Left kidney (tissue), 8 donors: ENCODE results near the gene APOBEC3B. TPM values are rescaled to one million over a fixed set of nuclear protein-coding genes. Genes with fewer than 3 reads are reported as not detected.
"Not testable (repeated sequence)": the region's sequence is repeated elsewhere in the genome, so short reads cannot be mapped to it uniquely, and the experiment has no call there.

Experiments
- DNase-seq: peaks from one replicate; pipeline ENCODE4 v3.0.0-alpha.2; 2013
- long read RNA-seq, 8 donors: transcript quantifications; one replicate each; lab custom pipeline, GENCODE V29; 2026
- polyA plus RNA-seq: library from polyadenylated mRNA; unstranded; fragments of 120-200 nt; gene quantifications from one replicate; pipeline ENCODE4 v1.2.1, GENCODE V29; 2013; ENCODE audit not compliant: insufficient read length

Gene APOBEC3B
- polyA plus RNA-seq: 4.4 TPM
- long read RNA-seq, donor 1: 0 reads
- long read RNA-seq, donor 2, partial matches to known transcripts: 0 of 1 reads
- long read RNA-seq, donor 2, other reads (novel, unspliced or antisense): 0 of 1 reads
- long read RNA-seq, donor 3: 0 reads
- long read RNA-seq, donor 4, partial matches to known transcripts: 0 of 1 reads
- long read RNA-seq, donor 4, other reads (novel, unspliced or antisense): 0 of 1 reads
- long read RNA-seq, donor 5, partial matches to known transcripts: 6 of 10 reads
- long read RNA-seq, donor 5, other reads (novel, unspliced or antisense): 0 of 10 reads
- long read RNA-seq, donor 6, partial matches to known transcripts: 5 of 9 reads
- long read RNA-seq, donor 6, other reads (novel, unspliced or antisense): 0 of 9 reads
- long read RNA-seq, donor 7, transcript APOBEC3B-201 (8 exons, 1,533 nt): major isoform, 6 of 6 reads
- long read RNA-seq, donor 7, partial matches to known transcripts: 0 of 6 reads
- long read RNA-seq, donor 7, other reads (novel, unspliced or antisense): 0 of 6 reads
- long read RNA-seq, donor 8, partial matches to known transcripts: 0 of 2 reads
- long read RNA-seq, donor 8, other reads (novel, unspliced or antisense): 0 of 2 reads

GRCh38 chr22:38981992-38982927, at the start of gene APOBEC3B:
TSS of gene APOBEC3B (plus strand) at chr22:38982347. CDS start at chr22:38982454, 107 bp downstream.
- peak; percentile 87 for DNase-seq

- no peak for DNase-seq
Observed at GRCh38 chr22:38935023-38935422, 47.1 kb upstream of the APOBEC3B start.

DNA sequence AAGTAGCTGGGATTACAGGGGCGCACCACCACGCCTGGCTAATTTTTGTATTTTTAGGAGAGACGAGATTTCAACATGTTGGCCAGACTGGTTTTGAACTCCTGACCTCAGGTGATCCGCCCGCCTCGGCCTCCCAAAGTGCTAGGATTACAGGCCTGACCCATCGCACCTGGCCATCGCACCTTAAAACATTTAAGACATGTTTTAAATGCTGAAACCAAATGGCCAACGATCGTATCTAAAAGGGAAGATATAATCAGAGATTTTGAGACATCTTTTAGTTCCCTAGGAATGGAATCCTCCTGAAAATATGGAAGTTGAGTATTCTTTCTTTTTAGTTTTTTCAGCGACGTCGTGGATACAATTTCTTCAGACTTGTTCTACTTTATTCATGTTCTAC, 46.5 kb upstream of the APOBEC3B start:
- no peak for DNase-seq

GRCh38 chr22:38936562-38936961, 45.6 kb upstream of the APOBEC3B start:
- no peak for DNase-seq

GRCh38 chr22:38937036-38937435, 45.1 kb upstream of the APOBEC3B start:
- DNase-seq: no peak

- no peak for DNase-seq
Observed at GRCh38 chr22:38937541-38937940, 44.6 kb upstream of the APOBEC3B start.

DNA sequence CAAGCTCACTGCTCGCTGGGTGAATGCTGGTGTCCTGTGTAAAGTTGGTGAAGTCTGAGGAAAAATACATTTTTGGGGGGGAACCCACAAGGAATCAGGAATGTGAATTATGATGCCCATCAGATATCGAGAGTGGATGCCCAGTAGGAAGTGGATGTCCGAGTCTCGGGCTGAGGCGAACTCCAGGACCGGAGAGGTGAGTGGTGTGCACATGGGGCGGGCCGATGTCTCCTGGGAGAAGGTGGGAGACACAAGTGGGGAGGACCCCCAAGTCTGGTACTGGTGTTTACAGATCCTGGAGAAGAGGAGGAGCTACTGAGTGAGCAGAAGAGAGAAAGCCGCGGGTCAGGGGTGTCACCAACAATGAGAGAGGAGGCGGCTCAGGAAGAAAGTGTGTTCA, 43.9 kb upstream of the APOBEC3B start:
- no peak for DNase-seq

DNA sequence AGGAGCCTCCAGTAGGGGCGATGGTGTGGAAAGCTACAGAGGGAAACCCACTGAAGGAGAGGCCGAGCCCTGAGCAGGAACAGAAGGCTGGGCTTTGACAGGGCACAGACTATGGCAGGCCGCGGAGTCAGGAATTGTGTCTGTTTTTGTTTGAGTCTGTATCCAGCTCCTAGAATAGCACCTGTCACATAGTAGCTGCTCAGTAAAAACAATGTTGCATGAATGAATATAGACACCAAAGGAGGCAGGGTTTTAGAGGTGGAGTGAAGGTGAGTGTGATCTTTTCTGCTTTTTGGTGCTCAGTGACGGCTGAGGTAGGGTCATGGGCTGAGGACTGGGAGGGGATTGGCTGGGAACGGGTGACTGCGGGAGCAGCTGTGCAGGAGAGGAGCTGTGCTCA, 43.2 kb upstream of the APOBEC3B start:
- no peak for DNase-seq

DNA sequence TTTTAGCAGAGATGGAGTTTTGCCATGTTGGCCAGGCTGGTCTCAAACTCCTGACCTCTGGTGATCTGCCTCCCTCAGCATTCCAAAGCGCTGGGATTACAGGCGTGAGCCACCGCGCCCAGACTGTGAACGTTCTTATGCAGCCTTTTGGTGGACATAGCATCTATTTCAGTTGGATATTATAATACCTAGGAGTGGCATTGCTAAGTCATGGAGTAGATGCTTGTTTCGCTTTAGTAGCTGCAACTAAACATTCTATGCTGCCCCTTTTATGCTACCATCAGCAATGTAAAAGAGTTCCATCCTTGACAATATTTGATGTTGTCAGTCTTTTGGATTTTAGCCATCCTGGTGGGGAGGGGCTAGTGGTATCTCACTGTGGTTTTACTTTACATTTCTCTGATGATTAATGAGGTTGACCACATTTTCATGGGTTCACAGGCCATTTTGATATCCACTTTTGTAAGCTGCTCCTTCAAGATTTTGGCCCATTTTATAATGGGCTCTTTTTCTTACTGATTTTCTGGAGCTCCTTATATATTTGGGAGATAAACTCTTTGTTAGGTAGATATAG, 41.2 kb upstream of the APOBEC3B start:
- no peak for DNase-seq

DNA sequence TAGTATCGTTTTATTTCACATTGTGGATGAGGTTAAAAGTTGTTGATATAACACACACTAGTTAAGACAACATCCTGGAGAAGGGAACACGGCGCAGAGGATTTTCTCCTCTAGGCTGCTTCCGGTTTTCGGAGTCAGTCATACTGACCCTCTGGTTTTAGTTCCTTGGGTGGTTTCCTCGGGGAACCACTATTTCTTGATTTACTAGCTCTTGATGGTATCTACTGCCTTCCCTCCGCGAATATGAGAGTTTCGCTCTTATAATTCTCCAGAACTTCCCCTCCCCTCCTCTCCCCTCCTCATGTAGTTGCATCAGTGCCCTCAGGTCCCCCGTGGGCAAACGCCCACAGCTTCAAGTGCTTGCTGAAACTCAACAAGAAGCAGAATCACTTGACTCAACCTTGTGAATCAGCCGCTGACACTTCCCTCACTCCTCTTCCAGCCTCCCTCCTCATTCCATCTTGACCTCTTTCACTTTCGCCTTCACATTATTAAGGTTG, 40.6 kb upstream of the APOBEC3B start:
- no peak for DNase-seq

- DNase-seq: no peak
Observed at GRCh38 chr22:38942702-38943101, 39.4 kb upstream of the APOBEC3B start.

- DNase-seq: no peak
Observed at GRCh38 chr22:38943201-38943600, 38.9 kb upstream of the APOBEC3B start.

GRCh38 chr22:38943882-38944281, 38.3 kb upstream of the APOBEC3B start:
- DNase-seq: no peak

- DNase-seq: no peak
Observed at GRCh38 chr22:38944653-38945052, 37.5 kb upstream of the APOBEC3B start.

DNA sequence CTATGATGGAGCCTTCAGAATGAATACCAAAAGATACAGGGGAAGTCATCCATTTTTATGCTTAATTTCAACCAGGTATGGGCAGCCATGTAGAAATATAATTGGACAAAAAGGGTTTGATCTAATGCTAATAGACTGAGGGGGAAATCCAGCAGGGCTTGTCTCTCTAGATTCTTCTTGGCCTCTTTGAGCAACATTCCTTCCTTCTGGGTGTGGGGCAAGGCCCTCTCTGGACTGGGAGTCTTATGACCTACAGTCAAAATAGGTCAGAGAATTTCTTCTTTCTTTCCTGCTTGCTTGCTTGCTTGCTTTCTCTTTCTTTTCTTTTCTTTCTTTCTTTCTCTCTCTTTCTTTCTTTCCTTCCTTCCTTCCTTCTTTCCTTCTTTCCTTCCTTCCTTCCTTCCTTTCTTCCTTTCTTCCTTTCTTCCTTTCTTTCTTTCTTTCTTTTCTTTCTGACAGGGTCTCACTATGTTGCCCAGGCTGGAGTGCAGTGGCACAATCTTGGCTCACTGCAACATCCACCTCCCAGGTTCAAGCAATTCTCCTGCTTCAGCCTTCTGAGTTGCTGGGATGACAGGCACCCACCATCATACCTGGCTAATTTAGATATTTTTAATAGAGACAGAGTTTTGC, 36.3 kb upstream of the APOBEC3B start:
- not testable (repeated sequence) for DNase-seq

GRCh38 chr22:38946771-38947170, 35.4 kb upstream of the APOBEC3B start:
- DNase-seq: no peak

GRCh38 chr22:38947321-38948140, 34.6 kb upstream of the APOBEC3B start:
- DNase-seq: no peak

DNA sequence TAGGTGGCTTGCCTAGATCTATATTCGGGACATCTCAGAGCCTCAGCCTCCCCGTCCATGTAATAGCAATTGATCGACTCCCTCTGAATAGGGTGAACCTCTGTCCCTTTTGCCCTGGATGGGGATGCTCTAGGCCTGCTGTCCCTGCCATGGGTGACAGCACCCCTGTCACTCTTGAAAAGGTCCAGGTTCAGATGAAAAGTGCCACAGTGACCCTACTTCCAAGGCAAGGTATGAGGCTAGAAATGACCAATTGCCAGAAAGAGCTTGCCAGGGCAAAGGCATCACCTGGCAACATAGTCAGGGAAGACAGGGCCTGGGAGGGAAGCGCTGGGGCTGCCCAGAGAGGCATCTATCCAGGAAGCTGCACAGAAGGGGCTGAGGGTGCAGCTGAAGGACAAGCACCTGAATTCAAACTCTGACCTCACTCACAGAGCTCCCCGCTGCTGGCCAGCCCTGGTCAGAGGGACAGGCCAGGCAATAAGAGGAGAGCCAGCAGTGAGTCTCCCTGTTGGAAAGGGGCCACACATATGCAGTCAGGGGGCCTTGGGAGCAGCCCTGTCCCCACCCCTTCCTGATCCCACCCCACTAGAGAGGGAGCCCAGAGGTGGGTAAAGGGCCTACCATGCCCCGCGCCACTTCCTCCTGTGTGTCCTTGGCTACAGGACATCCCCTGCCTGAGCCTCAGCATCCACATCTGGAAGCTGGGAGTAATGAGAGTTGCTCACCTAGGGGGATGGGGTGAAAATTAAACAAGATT, 33.8 kb upstream of the APOBEC3B start:
- no peak for DNase-seq

GRCh38 chr22:38949889-38950405, 32.2 kb upstream of the APOBEC3B start:
- no peak for DNase-seq
